H1 (cell line): ENCODE measurements around the gene MLEC. TPM values are rescaled to one million over a fixed set of nuclear protein-coding genes. Genes with fewer than 3 reads are reported as not detected.

Source experiments
- ASH2L ChIP-seq: fragments of 200-600, 300-600 bp; sonication (generic); IDR thresholded peaks from one replicate; pipeline ENCODE4 v1.7.1; 2017; ENCODE audit warnings: low read length
- BACH1 ChIP-seq: IDR thresholded peaks from 2 replicates; pipeline ENCODE4 v1.6.1; 2012; ENCODE audit warnings: low read length, improper control_type of control experiment
- BRCA1 ChIP-seq: IDR thresholded peaks from 2 replicates; pipeline ENCODE4 v1.6.1; 2012; ENCODE audit warnings: low read depth, low read length, improper control_type of control experiment
- CREB1 ChIP-seq: IDR thresholded peaks from 2 replicates; pipeline ENCODE4 v1.6.1; 2012; ENCODE audit warnings: inconsistent platforms
- EZH2 ChIP-seq: fragments of 200-600 bp; sonication (generic); IDR thresholded peaks from 2 replicates; pipeline ENCODE4 v1.7.1; 2012; ENCODE audit warnings: low read depth, mild to moderate bottlenecking, moderate library complexity, low read length, inconsistent platforms; ENCODE audit not compliant: severe bottlenecking
- GABPA ChIP-seq: IDR thresholded peaks from 2 replicates; pipeline ENCODE4 v1.6.1; 2011; ENCODE audit warnings: mild to moderate bottlenecking, low read length, moderate library complexity, borderline replicate concordance; ENCODE audit not compliant: insufficient read depth
- HDAC2 ChIP-seq, 2 experiments: fragments of 300-600 bp in 1 of 2; sonication (generic) in 1 of 2; IDR thresholded peaks; 2 replicates each; pipeline ENCODE4 v1.6.1; 2011 to 2012; ENCODE audit warnings: low read depth in 2 of 2, low read length in 2 of 2, mild to moderate bottlenecking in 2 of 2, moderate library complexity in 2 of 2, borderline replicate concordance in 1 of 2, inconsistent platforms in 1 of 2
- JUN ChIP-seq: IDR thresholded peaks from 2 replicates; pipeline ENCODE4 v1.6.1; 2011; ENCODE audit warnings: low read depth, mild to moderate bottlenecking, improper control_type of control experiment, low read length
- KDM4A ChIP-seq: IDR thresholded peaks from one replicate; pipeline ENCODE4 v1.7.1; 2012; ENCODE audit warnings: low read depth, mild to moderate bottlenecking, moderate library complexity, low read length, inconsistent platforms; ENCODE audit not compliant: severe bottlenecking
- POU5F1 ChIP-seq: IDR thresholded peaks from 2 replicates; pipeline ENCODE4 v1.6.1; 2011; ENCODE audit warnings: low read depth, mild to moderate bottlenecking, low read length, moderate library complexity
- polyA plus RNA-seq, 7 experiments: library from polyadenylated mRNA; depleted of rRNA in 3 of 7; stranded (reverse) in 5 of 7; unstranded in 2 of 7; fragments of >200 nt in 5 of 7; fragments of 200-250 nt in 2 of 7; gene quantifications; 1 replicate in 5 of 7; 2 replicates in 1 of 7; 4 replicates in 1 of 7; pipeline versions ENCODE4 v1.2.1 to v1.2.3, GENCODE V29; 2011 to 2013; ENCODE audit warnings: missing spikeins in 2 of 7, mixed read lengths in 2 of 7
- total RNA-seq: library from RNA; stranded (reverse); fragmentation: NEBNext Ultra II Directional; extraction: Animal tissue kit (Norgen Biotek cat#: 25700); gene quantifications from 2 replicates; pipeline ENCODE4 v1.2.1, GENCODE V29; 2021
- TF ChIP-seq, protein P1 (sequence below): fragments of 300-600 bp; sonication (generic); IDR thresholded peaks from 2 replicates; pipeline ENCODE4 v1.7.1; 2012; ENCODE audit warnings: low read length, moderate library complexity, mild to moderate bottlenecking, inconsistent platforms; ENCODE audit not compliant: insufficient replicate concordance

Gene MLEC
- total and polyA plus RNA-seq, 2 of the 8 experiments (the other 6 are each of a cell fraction or from before 2014, with no cell fraction given), result 37.1 to 260 TPM

DNA sequence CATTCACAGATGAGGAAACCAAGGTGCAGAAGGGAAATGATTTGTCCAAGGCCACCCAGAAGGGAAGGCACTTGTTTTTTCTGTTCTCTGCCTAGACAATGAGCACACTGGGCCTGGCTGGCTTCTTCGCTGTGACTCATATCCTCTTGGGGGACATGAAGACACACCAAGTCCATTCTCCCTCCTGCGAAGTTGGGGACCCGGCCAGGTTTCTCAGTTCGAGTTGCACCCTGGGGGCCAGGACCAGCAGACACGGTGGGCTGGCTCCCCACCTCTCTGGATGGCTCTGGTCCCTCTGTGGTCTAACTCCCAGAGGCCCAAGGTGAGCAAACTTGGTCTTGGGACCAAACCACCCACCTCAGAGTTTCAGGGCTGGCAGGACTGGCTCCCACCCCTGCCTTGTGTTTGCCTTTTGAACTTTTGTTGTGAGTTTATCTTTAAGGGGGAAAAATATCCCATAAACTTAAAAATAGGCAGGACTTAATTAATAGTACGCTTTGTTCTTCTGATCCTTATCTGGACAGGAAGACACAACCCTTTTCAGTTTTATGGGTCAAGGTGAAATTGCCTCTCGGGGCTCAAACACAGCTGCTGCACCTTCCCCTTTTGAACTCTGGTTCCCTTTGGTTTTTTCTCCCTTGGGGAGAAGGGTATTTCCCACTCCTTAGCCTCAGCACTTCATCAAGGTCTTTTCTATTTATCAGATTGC, 9.0 kb upstream of the MLEC start (continued):
- TF ChIP-seq, protein P1, sequence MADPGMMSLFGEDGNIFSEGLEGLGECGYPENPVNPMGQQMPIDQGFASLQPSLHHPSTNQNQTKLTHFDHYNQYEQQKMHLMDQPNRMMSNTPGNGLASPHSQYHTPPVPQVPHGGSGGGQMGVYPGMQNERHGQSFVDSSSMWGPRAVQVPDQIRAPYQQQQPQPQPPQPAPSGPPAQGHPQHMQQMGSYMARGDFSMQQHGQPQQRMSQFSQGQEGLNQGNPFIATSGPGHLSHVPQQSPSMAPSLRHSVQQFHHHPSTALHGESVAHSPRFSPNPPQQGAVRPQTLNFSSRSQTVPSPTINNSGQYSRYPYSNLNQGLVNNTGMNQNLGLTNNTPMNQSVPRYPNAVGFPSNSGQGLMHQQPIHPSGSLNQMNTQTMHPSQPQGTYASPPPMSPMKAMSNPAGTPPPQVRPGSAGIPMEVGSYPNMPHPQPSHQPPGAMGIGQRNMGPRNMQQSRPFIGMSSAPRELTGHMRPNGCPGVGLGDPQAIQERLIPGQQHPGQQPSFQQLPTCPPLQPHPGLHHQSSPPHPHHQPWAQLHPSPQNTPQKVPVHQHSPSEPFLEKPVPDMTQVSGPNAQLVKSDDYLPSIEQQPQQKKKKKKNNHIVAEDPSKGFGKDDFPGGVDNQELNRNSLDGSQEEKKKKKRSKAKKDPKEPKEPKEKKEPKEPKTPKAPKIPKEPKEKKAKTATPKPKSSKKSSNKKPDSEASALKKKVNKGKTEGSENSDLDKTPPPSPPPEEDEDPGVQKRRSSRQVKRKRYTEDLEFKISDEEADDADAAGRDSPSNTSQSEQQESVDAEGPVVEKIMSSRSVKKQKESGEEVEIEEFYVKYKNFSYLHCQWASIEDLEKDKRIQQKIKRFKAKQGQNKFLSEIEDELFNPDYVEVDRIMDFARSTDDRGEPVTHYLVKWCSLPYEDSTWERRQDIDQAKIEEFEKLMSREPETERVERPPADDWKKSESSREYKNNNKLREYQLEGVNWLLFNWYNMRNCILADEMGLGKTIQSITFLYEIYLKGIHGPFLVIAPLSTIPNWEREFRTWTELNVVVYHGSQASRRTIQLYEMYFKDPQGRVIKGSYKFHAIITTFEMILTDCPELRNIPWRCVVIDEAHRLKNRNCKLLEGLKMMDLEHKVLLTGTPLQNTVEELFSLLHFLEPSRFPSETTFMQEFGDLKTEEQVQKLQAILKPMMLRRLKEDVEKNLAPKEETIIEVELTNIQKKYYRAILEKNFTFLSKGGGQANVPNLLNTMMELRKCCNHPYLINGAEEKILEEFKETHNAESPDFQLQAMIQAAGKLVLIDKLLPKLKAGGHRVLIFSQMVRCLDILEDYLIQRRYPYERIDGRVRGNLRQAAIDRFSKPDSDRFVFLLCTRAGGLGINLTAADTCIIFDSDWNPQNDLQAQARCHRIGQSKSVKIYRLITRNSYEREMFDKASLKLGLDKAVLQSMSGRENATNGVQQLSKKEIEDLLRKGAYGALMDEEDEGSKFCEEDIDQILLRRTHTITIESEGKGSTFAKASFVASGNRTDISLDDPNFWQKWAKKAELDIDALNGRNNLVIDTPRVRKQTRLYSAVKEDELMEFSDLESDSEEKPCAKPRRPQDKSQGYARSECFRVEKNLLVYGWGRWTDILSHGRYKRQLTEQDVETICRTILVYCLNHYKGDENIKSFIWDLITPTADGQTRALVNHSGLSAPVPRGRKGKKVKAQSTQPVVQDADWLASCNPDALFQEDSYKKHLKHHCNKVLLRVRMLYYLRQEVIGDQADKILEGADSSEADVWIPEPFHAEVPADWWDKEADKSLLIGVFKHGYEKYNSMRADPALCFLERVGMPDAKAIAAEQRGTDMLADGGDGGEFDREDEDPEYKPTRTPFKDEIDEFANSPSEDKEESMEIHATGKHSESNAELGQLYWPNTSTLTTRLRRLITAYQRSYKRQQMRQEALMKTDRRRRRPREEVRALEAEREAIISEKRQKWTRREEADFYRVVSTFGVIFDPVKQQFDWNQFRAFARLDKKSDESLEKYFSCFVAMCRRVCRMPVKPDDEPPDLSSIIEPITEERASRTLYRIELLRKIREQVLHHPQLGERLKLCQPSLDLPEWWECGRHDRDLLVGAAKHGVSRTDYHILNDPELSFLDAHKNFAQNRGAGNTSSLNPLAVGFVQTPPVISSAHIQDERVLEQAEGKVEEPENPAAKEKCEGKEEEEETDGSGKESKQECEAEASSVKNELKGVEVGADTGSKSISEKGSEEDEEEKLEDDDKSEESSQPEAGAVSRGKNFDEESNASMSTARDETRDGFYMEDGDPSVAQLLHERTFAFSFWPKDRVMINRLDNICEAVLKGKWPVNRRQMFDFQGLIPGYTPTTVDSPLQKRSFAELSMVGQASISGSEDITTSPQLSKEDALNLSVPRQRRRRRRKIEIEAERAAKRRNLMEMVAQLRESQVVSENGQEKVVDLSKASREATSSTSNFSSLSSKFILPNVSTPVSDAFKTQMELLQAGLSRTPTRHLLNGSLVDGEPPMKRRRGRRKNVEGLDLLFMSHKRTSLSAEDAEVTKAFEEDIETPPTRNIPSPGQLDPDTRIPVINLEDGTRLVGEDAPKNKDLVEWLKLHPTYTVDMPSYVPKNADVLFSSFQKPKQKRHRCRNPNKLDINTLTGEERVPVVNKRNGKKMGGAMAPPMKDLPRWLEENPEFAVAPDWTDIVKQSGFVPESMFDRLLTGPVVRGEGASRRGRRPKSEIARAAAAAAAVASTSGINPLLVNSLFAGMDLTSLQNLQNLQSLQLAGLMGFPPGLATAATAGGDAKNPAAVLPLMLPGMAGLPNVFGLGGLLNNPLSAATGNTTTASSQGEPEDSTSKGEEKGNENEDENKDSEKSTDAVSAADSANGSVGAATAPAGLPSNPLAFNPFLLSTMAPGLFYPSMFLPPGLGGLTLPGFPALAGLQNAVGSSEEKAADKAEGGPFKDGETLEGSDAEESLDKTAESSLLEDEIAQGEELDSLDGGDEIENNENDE, result no peak
- TF ChIP-seq CREB1, result no peak
- no peak for TF ChIP-seq BACH1
- no peak for TF ChIP-seq POU5F1
- TF ChIP-seq KDM4A, result no peak
- no peak for TF ChIP-seq BRCA1
- no peak for TF ChIP-seq EZH2
- TF ChIP-seq HDAC2 (IDR thresholded peaks at IDR 0.05; ENCODE audit: borderline replicate concordance in 1 of 2, low read depth in 2 of 2, low read length in 2 of 2), result no peak
- TF ChIP-seq JUN, result no peak
- TF ChIP-seq GABPA, result no peak
- TF ChIP-seq ASH2L, result no peak
